Heart left ventricle (tissue), 16 donors: ENCODE results near the gene PIP5K1C. TPM values are rescaled to one million over a fixed set of nuclear protein-coding genes. Genes with fewer than 3 reads are reported as not detected.

Source experiments
- ATAC-seq, 4 donors: fragments of 200-7000 bp; cut with Tn5 transposase; one replicate each; pipeline ENCODE4 v1.9.1; 2020 to 2022; ENCODE audit warnings: moderate library complexity in 4 of 4, mild to moderate bottlenecking in 3 of 4, moderate number of reproducible peaks in 1 of 4
- DNase-seq, 5 donors: peaks; one replicate each; pipeline ENCODE4 v3.0.0-alpha.2; 2020
- H3K27ac ChIP-seq, 12 donors: fragments of 200-600 bp; sonication (generic) in 4 of 12; one replicate each; pipeline versions ENCODE4 v1.5.0 to v1.8.0; 2016 to 2022; ENCODE audit warnings: mild to moderate bottlenecking in 2 of 12
- H3K27me3 ChIP-seq, 9 donors: fragments of 200-600 bp; sonication (generic) in 2 of 9; one replicate each; pipeline versions ENCODE4 v1.5.1 to v1.8.0; 2016 to 2022; ENCODE audit warnings: mild to moderate bottlenecking in 3 of 9
- H3K36me3 ChIP-seq, 9 donors: fragments of 200-600 bp; sonication (generic) in 2 of 9; one replicate each; pipeline versions ENCODE4 v1.5.0 to v1.8.0; 2018 to 2022; ENCODE audit warnings: mild to moderate bottlenecking in 2 of 9
- H3K4me1 ChIP-seq, 12 donors: fragments of 200-600 bp; sonication (generic) in 4 of 12; one replicate each; pipeline versions ENCODE4 v1.5.0 to v1.8.0; 2016 to 2022; ENCODE audit warnings: mild to moderate bottlenecking in 3 of 12
- H3K4me3 ChIP-seq, 12 donors: fragments of 200-600 bp; sonication (generic) in 4 of 12; one replicate each; pipeline versions ENCODE4 v1.5.0 to v1.8.0; 2017 to 2022; ENCODE audit warnings: mild to moderate bottlenecking in 9 of 12, moderate library complexity in 4 of 12
- H3K9me3 ChIP-seq, 12 donors: fragments of 200-600 bp; sonication (generic) in 4 of 12; one replicate each; pipeline versions ENCODE4 v1.5.0 to v1.8.0; 2016 to 2022; ENCODE audit warnings: mild to moderate bottlenecking in 1 of 12
- CTCF ChIP-seq, 12 donors: fragments of 200-600 bp; sonication (generic) in 4 of 12; IDR thresholded peaks; one replicate each; pipeline versions ENCODE4 v1.5.0 to v1.8.0; 2018 to 2022; ENCODE audit warnings: antibody characterized with exemption in 12 of 12, mild to moderate bottlenecking in 5 of 12
- POLR2A ChIP-seq, 2 donors: fragments of 450-650 bp; IDR thresholded peaks; one replicate each; pipeline ENCODE4 v1.6.1; 2017; ENCODE audit warnings: antibody characterized with exemption in 2 of 2, mild to moderate bottlenecking in 2 of 2, moderate library complexity in 2 of 2
- WGBS, 4 donors: extraction: QIAGEN DNeasy Blood & Tissue Kit in 2 of 4; methylation state at CpG; one replicate each; pipeline versions ENCODE4 v1.1.5 to v1.1.7; 2013 to 2018; 5-methylcytosine and 5-hydroxymethylcytosine counted together
- intact Hi-C, 10 donors: fragments of 100-400 bp; cut with DNase I; formaldehyde crosslinking; loops; one replicate each; pipeline versions ENCODE4 v1.11.1 to v1.14.2; 2022
- polyA plus RNA-seq, 2 donors: library from polyadenylated mRNA; stranded (reverse); fragments of 200-250 nt; gene quantifications; one replicate each; pipeline ENCODE4 v1.2.3, GENCODE V29; 2013
- total RNA-seq, 9 donors: library from RNA; depleted of rRNA in 2 of 9; stranded (reverse); fragments of >200 nt in 2 of 9; fragmentation: NEBNext Ultra II Directional in 3 of 9; extraction: Animal tissue kit (Norgen Biotek cat#: 25700) in 3 of 9; gene quantifications; one replicate each; pipeline versions ENCODE4 v1.1.0 to v1.2.4, GENCODE V29; 2016 to 2023
- donor health status: ischemic (EF 13 %, LVEDD 7.1; RV severe dilation, severe dysfunction).
- donor health status: healthy with polysubstance abuse.
- donor health status: DM: no; HTN: yes; CAD: no.
- donor health status: DM: no; HTN: no; CAD: no.
- donor health status: ischemic (EF 25% LVEDD 6.9; RV normal size, moderate dysfunction).
- donor health status: ischemic (EF 25% LVEDD 5.7; RV mildly dilated, moderate dysfunction).
- donor health status: healthy.
- donor health status: DM: yes; HTN: yes; CAD: no.
- donor health status: ischemic (EF 35%, LVEDD 5.7; RV mildly dilated, moderate dysfunction).
- donor health status: nonischemic (EF 11% LVEDD 7.7; RV severe dilation, severe dysfunction).
- donor health status: DM: yes; HTN: yes; CAD: no.
- donor health status: PGD.
- donor health status: ischemic (EF 29% LVEDD 5.4; RV normal size, mild dysfunction).
- donor health status: nonischemic (EF 23%, LVEDD 6.1; RV moderate dilation, normal function).

Gene PIP5K1C
- total and polyA plus RNA-seq, 11 donors, result 23.9 to 56.6 (median 36.3) TPM

GRCh38 chr19:3589949-3590348 is 110.3 kb downstream of the PIP5K1C start:
- TF ChIP-seq POLR2A (IDR thresholded peaks at IDR 0.05) (no peak), CTCF (IDR thresholded peaks at IDR 0.05) (no peak)
- Histone ChIP-seq H3K4me1 (peaks cover 0 to 21% (median 3%) of the 10 kb centered on the region in 12 donors), H3K27ac (no peak overlapping the region), H3K36me3 (no peaks in the 10 kb centered on the region), H3K27me3 (peaks cover 0 to 18% (median 11%) of the 10 kb centered on the region in 9 donors), H3K9me3 (no peaks in the 10 kb centered on the region), H3K4me3 (no peak overlapping the region)
- ATAC-seq (no peak), DNase-seq (no peak)
- 94 to 98% (median 95%) methylated on average over 21 to 22 of the region's 22 CpGs for WGBS, 4 donors
- intact Hi-C loops, result no loop called here

- intact Hi-C loops, result no loop called here
These were observed 110.8 kb downstream of the PIP5K1C start for GRCh38 chr19:3589439-3589838.

GRCh38 chr19:3586707-3587346 is 113.4 kb downstream of the PIP5K1C start:
- WGBS, 4 donors, result 39 to 51% (median 45%) methylated on average over 26 to 31 of the region's 31 CpGs
- TF ChIP-seq POLR2A (IDR thresholded peaks at IDR 0.05), result no peak
- TF ChIP-seq CTCF (IDR thresholded peaks at IDR 0.05), result no peak
- Histone ChIP-seq H3K36me3 (no peaks in the 10 kb centered on the region), H3K4me3 (peak overlapping the region in 3 of 12 donors; percentile 55 to 65 (median 59)), H3K27me3 (peaks cover 0 to 30% (median 11%) of the 10 kb centered on the region in 9 donors), H3K4me1 (peaks cover 0 to 22% (median 2%) of the 10 kb centered on the region in 12 donors), H3K27ac (no peak overlapping the region), H3K9me3 (no peaks in the 10 kb centered on the region)
- intact Hi-C loops, result loop anchor here in 5 of 10 donors (1.0 to 2.0 kb wide), 2 partner anchors 31 to 32 kb away; no protein-coding TSS in a partner anchor
- DNase-seq (peak in 1 of 5 donors; percentile 53), ATAC-seq (peak in 3 of 4 donors; percentile 40 to 77 (median 46))

More at GRCh38 chr19:3589439-3589838, 110.8 kb downstream of the PIP5K1C start:
- Histone ChIP-seq H3K4me3 (no peak overlapping the region), H3K27me3 (peaks cover 0 to 23% (median 11%) of the 10 kb centered on the region in 9 donors), H3K4me1 (peaks cover 0 to 22% (median 3%) of the 10 kb centered on the region in 12 donors), H3K27ac (no peak overlapping the region), H3K36me3 (no peaks in the 10 kb centered on the region), H3K9me3 (no peaks in the 10 kb centered on the region)
- ATAC-seq (no peak), DNase-seq (no peak)
- 86 to 89% (median 89%) methylated on average over 9 to 11 of the region's 11 CpGs for WGBS, 4 donors
- TF ChIP-seq CTCF (IDR thresholded peaks at IDR 0.05), result no peak
- TF ChIP-seq POLR2A (IDR thresholded peaks at IDR 0.05), result no peak

- 17 to 25% (median 22%) methylated on average over 10 to 16 of the region's 16 CpGs for WGBS, 4 donors
- DNase-seq (no peak), ATAC-seq (peak in 2 of 4 donors; percentile 7 to 57)
- Histone ChIP-seq H3K36me3 (no peaks in the 10 kb centered on the region), H3K27ac (peak overlapping the region in 5 of 12 donors; percentile 27 to 65 (median 46)), H3K27me3 (peaks cover 0 to 30% (median 11%) of the 10 kb centered on the region in 9 donors), H3K4me1 (peaks cover 0 to 22% (median under 1%) of the 10 kb centered on the region in 12 donors), H3K9me3 (no peaks in the 10 kb centered on the region), H3K4me3 (peak overlapping the region; percentile 21 to 65 (median 56))
- intact Hi-C loops, result loop anchor here in 5 of 10 donors (1.0 to 2.0 kb wide), 2 partner anchors 32 to 33 kb away; no protein-coding TSS in a partner anchor
- peak; percentile 39 to 71 (median 60) for TF ChIP-seq CTCF (IDR thresholded peaks at IDR 0.05)
- TF ChIP-seq POLR2A (IDR thresholded peaks at IDR 0.05), result no peak
These were observed 114.1 kb downstream of the PIP5K1C start for GRCh38 chr19:3586127-3586626.
